Adrenal gland (tissue), 5 donors: ENCODE results near the gene USP25.

Experiments
- POLR2A ChIP-seq, 2 donors: fragments of 450-650 bp; IDR thresholded peaks; one replicate each; pipeline ENCODE4 v1.6.1; 2017; ENCODE audit warnings: antibody characterized with exemption in 2 of 2, mild to moderate bottlenecking in 2 of 2, moderate library complexity in 1 of 2
- TF ChIP-seq, protein P1 (sequence below), 6 experiments: fragments of 450-650 bp in 4 of 6; fragments of 200-600 bp in 2 of 6; sonication (generic) in 1 of 6; IDR thresholded peaks; 1 replicate in 5 of 6; 2 replicates in 1 of 6; pipeline versions ENCODE4 v1.5.1 to v1.8.0; 2016 to 2021; ENCODE audit warnings: antibody characterized with exemption in 6 of 6, mild to moderate bottlenecking in 2 of 6, moderate library complexity in 1 of 6
- donor health status: DM: no; HTN: no; CAD: no.

GRCh38 chr21:15748586-15748985, 18.8 kb downstream of the USP25 start:
- TF ChIP-seq, protein P1, sequence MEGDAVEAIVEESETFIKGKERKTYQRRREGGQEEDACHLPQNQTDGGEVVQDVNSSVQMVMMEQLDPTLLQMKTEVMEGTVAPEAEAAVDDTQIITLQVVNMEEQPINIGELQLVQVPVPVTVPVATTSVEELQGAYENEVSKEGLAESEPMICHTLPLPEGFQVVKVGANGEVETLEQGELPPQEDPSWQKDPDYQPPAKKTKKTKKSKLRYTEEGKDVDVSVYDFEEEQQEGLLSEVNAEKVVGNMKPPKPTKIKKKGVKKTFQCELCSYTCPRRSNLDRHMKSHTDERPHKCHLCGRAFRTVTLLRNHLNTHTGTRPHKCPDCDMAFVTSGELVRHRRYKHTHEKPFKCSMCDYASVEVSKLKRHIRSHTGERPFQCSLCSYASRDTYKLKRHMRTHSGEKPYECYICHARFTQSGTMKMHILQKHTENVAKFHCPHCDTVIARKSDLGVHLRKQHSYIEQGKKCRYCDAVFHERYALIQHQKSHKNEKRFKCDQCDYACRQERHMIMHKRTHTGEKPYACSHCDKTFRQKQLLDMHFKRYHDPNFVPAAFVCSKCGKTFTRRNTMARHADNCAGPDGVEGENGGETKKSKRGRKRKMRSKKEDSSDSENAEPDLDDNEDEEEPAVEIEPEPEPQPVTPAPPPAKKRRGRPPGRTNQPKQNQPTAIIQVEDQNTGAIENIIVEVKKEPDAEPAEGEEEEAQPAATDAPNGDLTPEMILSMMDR (IDR thresholded peaks at IDR 0.05): no peak
- no peak for TF ChIP-seq POLR2A (IDR thresholded peaks at IDR 0.05)
